MCF 10A (cell line): ENCODE measurements around the gene DCUN1D3. TPM values are rescaled to one million over a fixed set of nuclear protein-coding genes. Genes with fewer than 3 reads are reported as not detected.

Experiments used
- BruUV-seq: library from RNA; stranded (reverse); fragments of 400-500 nt; replicated peaks from 2 replicates; lab custom pipeline; 2021; lab: Mats Ljungman, UMichigan
- CTCF ChIA-PET: fragments of 300-600 bp; sonication (Branson Sonifier 250); formaldehyde crosslinking; extraction: SDS; loops from one replicate; lab custom pipeline; 2021; ENCODE audit warnings: antibody characterized with exemption, inconsistent platforms; lab: Yijun Ruan, JAX
- POLR2A ChIA-PET: fragments of 300-600, 350-650 bp; sonication (Branson Sonifier 250); formaldehyde crosslinking; extraction: SDS; loops from one replicate; lab custom pipeline; 2020; ENCODE audit warnings: antibody characterized with exemption, inconsistent platforms; lab: Yijun Ruan, JAX
- DNase-seq: peaks from one replicate; pipeline ENCODE4 v3.0.0-alpha.2; 2018; ENCODE audit not compliant: unreplicated experiment
- H3K27ac Mint-ChIP-seq: one replicate; pipeline ENCODE4 v1.8.0; 2022; ENCODE audit warnings: mild to moderate bottlenecking, low read depth, mixed read lengths; ENCODE audit not compliant: unreplicated experiment
- H3K27me3 Mint-ChIP-seq: one replicate; pipeline ENCODE4 v1.8.0; 2022; ENCODE audit warnings: mixed read lengths; ENCODE audit not compliant: insufficient read depth, unreplicated experiment
- H3K36me3 Mint-ChIP-seq: one replicate; pipeline ENCODE4 v1.8.0; 2022; ENCODE audit warnings: mild to moderate bottlenecking, moderate library complexity, mixed read lengths; ENCODE audit not compliant: insufficient read depth, unreplicated experiment
- H3K4me1 Mint-ChIP-seq: one replicate; pipeline ENCODE4 v1.8.0; 2022; ENCODE audit warnings: mixed read lengths; ENCODE audit not compliant: insufficient read depth, unreplicated experiment
- H3K4me3 Mint-ChIP-seq: one replicate; pipeline ENCODE4 v1.8.0; 2022; ENCODE audit warnings: mild to moderate bottlenecking, moderate library complexity, mixed read lengths; ENCODE audit not compliant: unreplicated experiment
- H3K9me3 Mint-ChIP-seq: one replicate; pipeline ENCODE4 v1.8.0; 2022; ENCODE audit warnings: mixed read lengths; ENCODE audit not compliant: unreplicated experiment
- CTCF ChIP-seq: fragments of 200-600 bp; IDR thresholded peaks from one replicate; pipeline ENCODE4 v1.8.0; 2022; ENCODE audit warnings: antibody characterized with exemption, mild to moderate bottlenecking; ENCODE audit not compliant: unreplicated experiment
- intact Hi-C: fragments of 100-400 bp; cut with micrococcal nuclease; formaldehyde crosslinking; loops from 2 replicates; pipeline ENCODE4 v1.14.1; 2022
- total RNA-seq: library from RNA; stranded (reverse); gene quantifications from 2 replicates; pipeline ENCODE4 v1.2.3, GENCODE V29; 2022

Gene DCUN1D3
- total RNA-seq, 1 experiment from 2014 or later: 31.7 TPM

GRCh38 chr16:20860361-20860760 lies 39.8 kb downstream of the DCUN1D3 start:
- BruUV-seq: no TSS peak
- H3K4me1 Mint-ChIP-seq: peaks cover 18% of the 10 kb centered on the region

GRCh38 chr16:20859699-20860098 lies 40.5 kb downstream of the DCUN1D3 start:
- H3K4me3 Mint-ChIP-seq: no peak overlapping the region

More at GRCh38 chr16:20860361-20860760, 39.8 kb downstream of the DCUN1D3 start:
- CTCF ChIA-PET: no interaction called here
- Mint-ChIP-seq H3K27ac (peak overlapping the region; percentile 57), H3K27me3 (no peaks in the 10 kb centered on the region), H3K36me3 (peaks cover 84% of the 10 kb centered on the region), H3K4me3 (no peak overlapping the region), H3K9me3 (no peaks in the 10 kb centered on the region)
- POLR2A ChIA-PET: interaction anchor here (1.3 kb wide), 1 partner anchor 9 kb away, joined by 3 read pairs; no protein-coding TSS in a partner anchor
- TF ChIP-seq CTCF: no peak
- no peak for DNase-seq
- intact Hi-C loops: no loop called here

GRCh38 chr16:20859229-20859628 lies 40.9 kb downstream of the DCUN1D3 start:
- BruUV-seq: no TSS peak
- no peak for TF ChIP-seq CTCF
- POLR2A ChIA-PET: no interaction called here
- no peak for DNase-seq
- H3K9me3 Mint-ChIP-seq: no peaks in the 10 kb centered on the region
- H3K4me1 Mint-ChIP-seq: peaks cover 15% of the 10 kb centered on the region
- H3K36me3 Mint-ChIP-seq: peaks cover 86% of the 10 kb centered on the region
- intact Hi-C loops: no loop called here
- CTCF ChIA-PET: no interaction called here
- H3K27me3 Mint-ChIP-seq: no peaks in the 10 kb centered on the region
- no peak overlapping the region for H3K4me3 Mint-ChIP-seq
- H3K27ac Mint-ChIP-seq: no peak overlapping the region

More at GRCh38 chr16:20859699-20860098, 40.5 kb downstream of the DCUN1D3 start:
- CTCF ChIA-PET: no interaction called here
- Mint-ChIP-seq H3K9me3 (no peaks in the 10 kb centered on the region), H3K4me1 (peaks cover 19% of the 10 kb centered on the region), H3K27me3 (no peaks in the 10 kb centered on the region), H3K36me3 (peaks cover 86% of the 10 kb centered on the region), H3K27ac (peak overlapping the region; percentile 57)
- intact Hi-C loops: no loop called here
- no peak for TF ChIP-seq CTCF
- no peak for DNase-seq
- BruUV-seq: no TSS peak
- POLR2A ChIA-PET: interaction anchor here (1.3 kb wide), 1 partner anchor 9 kb away, joined by 3 read pairs; no protein-coding TSS in a partner anchor

GRCh38 chr16:20857281-20857680 lies 42.9 kb downstream of the DCUN1D3 start:
- intact Hi-C loops: no loop called here
- POLR2A ChIA-PET: interaction anchor here (1.7 to 10.7 kb wide), 3 partner anchors 10 to 41 kb away, joined by 3 to 260 read pairs (median 170); partner anchors contain the start of genes DCUN1D3 and LYRM1
- Mint-ChIP-seq H3K27ac (peak overlapping the region; percentile 31), H3K4me1 (peaks cover 13% of the 10 kb centered on the region), H3K4me3 (no peak overlapping the region), H3K9me3 (no peaks in the 10 kb centered on the region), H3K36me3 (peaks cover 83% of the 10 kb centered on the region), H3K27me3 (no peaks in the 10 kb centered on the region)
- BruUV-seq: no TSS peak
- TF ChIP-seq CTCF: no peak
- DNase-seq: no peak
- CTCF ChIA-PET: interaction anchor here (0.8 to 1.2 kb wide), 3 partner anchors 9 to 87 kb away, joined by 3 to 5 read pairs (median 4); partner anchors contain the start of gene DCUN1D3
